Astrocyte (in vitro differentiated cells and primary cell): Measurements from ENCODE around the gene WNT4.

Source experiments
- CTCF ChIP-seq: IDR thresholded peaks from 2 replicates; pipeline ENCODE4 v1.5.1; 2011; ENCODE audit warnings: low read depth, mild to moderate bottlenecking, inconsistent platforms, low read length, moderate library complexity; ENCODE audit not compliant: insufficient read depth
- EZH2 ChIP-seq: IDR thresholded peaks from 2 replicates; pipeline ENCODE4 v1.6.1; 2012; ENCODE audit warnings: mild to moderate bottlenecking, low read length, inconsistent platforms; ENCODE audit not compliant: insufficient read depth

DNA sequence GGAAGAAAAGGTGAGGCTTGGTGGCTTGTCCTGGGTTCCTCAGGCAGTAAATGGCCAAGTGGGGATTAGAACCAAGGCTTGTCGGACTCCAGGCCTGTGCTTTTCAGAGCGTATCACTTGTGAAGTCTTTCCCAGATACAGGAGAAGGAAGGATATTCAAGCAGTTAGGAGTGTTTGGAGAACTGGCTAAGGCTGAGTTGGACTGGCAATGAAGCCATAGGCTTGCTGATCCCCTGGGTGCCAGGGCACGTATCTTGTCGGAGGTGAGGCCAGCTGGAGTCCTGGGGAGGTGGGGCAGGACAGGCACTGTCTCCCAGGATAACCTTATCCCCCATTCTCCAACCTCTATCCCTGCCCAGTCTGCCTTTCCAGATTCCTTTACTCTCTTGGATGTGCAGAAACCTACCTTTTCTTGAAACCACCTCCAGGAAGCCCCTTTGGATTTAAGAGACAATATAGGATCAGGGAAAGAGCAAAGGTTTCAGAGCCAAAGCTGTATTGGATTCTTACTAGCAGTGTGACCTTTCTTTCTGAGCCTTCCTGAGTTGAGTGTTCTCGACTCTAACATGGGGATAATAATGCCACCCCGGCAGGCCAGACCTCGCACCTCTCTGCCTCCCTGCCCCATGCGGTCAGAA, 18.2 kb downstream of the WNT4 start:
- TF ChIP-seq CTCF (no peak), EZH2 (no peak)
